HepG2 (cell line): Measurements from ENCODE around the gene CYSRT1. TPM values are rescaled to one million over a fixed set of nuclear protein-coding genes. Genes with fewer than 3 reads are reported as not detected.
A peak's percentile ranks its signal among the peaks of the same experiment; 100 is the strongest.

ENCODE experiments used
- ARNT2 ChIP-seq: sonication (generic); formaldehyde crosslinking; IDR thresholded peaks from 2 replicates; pipeline ENCODE4 v1.8.0; 2022; ENCODE audit warnings: mild to moderate bottlenecking, low read depth, missing genetic modification reagents, moderate library complexity
- ATAD3A ChIP-seq: sonication (generic); formaldehyde crosslinking; IDR thresholded peaks from 2 replicates; pipeline ENCODE4 v1.4.0; 2020; ENCODE audit warnings: missing genetic modification reagents
- GMEB1 ChIP-seq: sonication (generic); formaldehyde crosslinking; IDR thresholded peaks from 2 replicates; pipeline ENCODE4 v1.5.1; 2020; ENCODE audit warnings: missing genetic modification reagents, mild to moderate bottlenecking, borderline replicate concordance
- JDP2 ChIP-seq: sonication (generic); formaldehyde crosslinking; IDR thresholded peaks from 2 replicates; pipeline ENCODE4 v1.8.1; 2022; ENCODE audit warnings: missing genetic modification reagents, borderline replicate concordance
- NONO ChIP-seq, 2 experiments: fragments of 450-650 bp in 1 of 2; sonication (generic) in 1 of 2; formaldehyde crosslinking in 1 of 2; IDR thresholded peaks in 1 of 2; conservative IDR thresholded peaks in 1 of 2; 2 replicates each; pipeline versions ENCODE4 v1.6.1 to v1.8.0; 2017 to 2022; ENCODE audit warnings: mild to moderate bottlenecking in 1 of 2, missing genetic modification reagents in 1 of 2, moderate library complexity in 1 of 2
- PBX3 ChIP-seq: sonication (generic); formaldehyde crosslinking; IDR thresholded peaks from 2 replicates; pipeline ENCODE4 v1.8.1; 2023; ENCODE audit warnings: missing genetic modification reagents, inconsistent platforms, borderline replicate concordance
- RBAK ChIP-seq: sonication (generic); formaldehyde crosslinking; IDR thresholded peaks from 2 replicates; pipeline ENCODE4 v1.5.1; 2020; ENCODE audit warnings: mild to moderate bottlenecking, missing genetic modification reagents
- RXRA ChIP-seq: sonication (generic); formaldehyde crosslinking; IDR thresholded peaks from 2 replicates; pipeline ENCODE4 v1.5.1; 2020; ENCODE audit warnings: missing genetic modification reagents
- SP4 ChIP-seq: sonication (generic); formaldehyde crosslinking; IDR thresholded peaks from 2 replicates; pipeline ENCODE4 v1.8.1; 2023; ENCODE audit warnings: mild to moderate bottlenecking, missing genetic modification reagents
- STAG1 ChIP-seq: sonication (generic); formaldehyde crosslinking; IDR thresholded peaks from 2 replicates; pipeline ENCODE4 v1.4.0; 2020; ENCODE audit warnings: missing genetic modification reagents
- THAP11 ChIP-seq: IDR thresholded peaks from 2 replicates; pipeline ENCODE4 v1.6.1; 2016; ENCODE audit warnings: missing biosample characterization, missing genetic modification reagents
- ZNF143 ChIP-seq: sonication (generic); formaldehyde crosslinking; IDR thresholded peaks from 2 replicates; pipeline ENCODE4 v1.4.0; 2020; ENCODE audit warnings: missing genetic modification reagents
- ZNF44 ChIP-seq: sonication (generic); formaldehyde crosslinking; IDR thresholded peaks from 2 replicates; pipeline ENCODE4 v1.5.1; 2020; ENCODE audit warnings: mild to moderate bottlenecking, missing genetic modification reagents
- ZNF562 ChIP-seq: sonication (generic); formaldehyde crosslinking; IDR thresholded peaks from 2 replicates; pipeline ENCODE4 v1.8.0; 2022; ENCODE audit warnings: missing genetic modification reagents, borderline replicate concordance
- ZNF773 ChIP-seq: sonication (generic); formaldehyde crosslinking; IDR thresholded peaks from 2 replicates; pipeline ENCODE4 v1.4.0; 2020; ENCODE audit warnings: missing genetic modification reagents, borderline replicate concordance
- ZNF878 ChIP-seq: sonication (generic); formaldehyde crosslinking; IDR thresholded peaks from 2 replicates; pipeline ENCODE4 v1.8.1; 2023; ENCODE audit warnings: mild to moderate bottlenecking, missing genetic modification reagents, moderate library complexity
- ZSCAN25 ChIP-seq: sonication (generic); formaldehyde crosslinking; IDR thresholded peaks from 2 replicates; pipeline ENCODE4 v1.8.0; 2022; ENCODE audit warnings: mild to moderate bottlenecking, missing genetic modification reagents
- ZXDC ChIP-seq: sonication (generic); formaldehyde crosslinking; IDR thresholded peaks from 2 replicates; pipeline ENCODE4 v1.5.0; 2020; ENCODE audit warnings: mild to moderate bottlenecking, missing genetic modification reagents
- polyA plus RNA-seq, 8 experiments: library from polyadenylated mRNA; depleted of rRNA in 3 of 8; stranded (reverse) in 7 of 8; unstranded in 1 of 8; fragments of >200 nt; fragmentation: Illumina TruSeq in 4 of 8; extraction: Trizol in 4 of 8; gene quantifications; 2 replicates each; pipeline versions ENCODE4 v1.2.1 to v1.2.3, GENCODE V29; 2011 to 2016; ENCODE audit warnings: low read depth in 4 of 8, missing spikeins in 1 of 8, mixed read lengths in 1 of 8; ENCODE audit not compliant: insufficient read depth in 1 of 8
- total RNA-seq, 5 experiments: library from RNA; depleted of rRNA; stranded (reverse); fragments of >200 nt; fragmentation: Illumina TruSeq; extraction: Trizol; gene quantifications; 2 replicates each; pipeline ENCODE4 v1.2.3, GENCODE V29; 2016; ENCODE audit warnings: low read depth in 1 of 5
- TF ChIP-seq, protein P1 (sequence below), 2 experiments: IDR thresholded peaks; 2 replicates each; pipeline ENCODE4 v1.6.1; 2011 to 2012; ENCODE audit warnings: low read length in 2 of 2, borderline replicate concordance in 1 of 2, low read depth in 1 of 2, mild to moderate bottlenecking in 1 of 2, moderate library complexity in 1 of 2

The CYSRT1 gene
- total and polyA plus RNA-seq, 2 of the 13 experiments (the other 11 are each of a cell fraction or from before 2014, with no cell fraction given): 1.5 to 2.1 TPM

DNA sequence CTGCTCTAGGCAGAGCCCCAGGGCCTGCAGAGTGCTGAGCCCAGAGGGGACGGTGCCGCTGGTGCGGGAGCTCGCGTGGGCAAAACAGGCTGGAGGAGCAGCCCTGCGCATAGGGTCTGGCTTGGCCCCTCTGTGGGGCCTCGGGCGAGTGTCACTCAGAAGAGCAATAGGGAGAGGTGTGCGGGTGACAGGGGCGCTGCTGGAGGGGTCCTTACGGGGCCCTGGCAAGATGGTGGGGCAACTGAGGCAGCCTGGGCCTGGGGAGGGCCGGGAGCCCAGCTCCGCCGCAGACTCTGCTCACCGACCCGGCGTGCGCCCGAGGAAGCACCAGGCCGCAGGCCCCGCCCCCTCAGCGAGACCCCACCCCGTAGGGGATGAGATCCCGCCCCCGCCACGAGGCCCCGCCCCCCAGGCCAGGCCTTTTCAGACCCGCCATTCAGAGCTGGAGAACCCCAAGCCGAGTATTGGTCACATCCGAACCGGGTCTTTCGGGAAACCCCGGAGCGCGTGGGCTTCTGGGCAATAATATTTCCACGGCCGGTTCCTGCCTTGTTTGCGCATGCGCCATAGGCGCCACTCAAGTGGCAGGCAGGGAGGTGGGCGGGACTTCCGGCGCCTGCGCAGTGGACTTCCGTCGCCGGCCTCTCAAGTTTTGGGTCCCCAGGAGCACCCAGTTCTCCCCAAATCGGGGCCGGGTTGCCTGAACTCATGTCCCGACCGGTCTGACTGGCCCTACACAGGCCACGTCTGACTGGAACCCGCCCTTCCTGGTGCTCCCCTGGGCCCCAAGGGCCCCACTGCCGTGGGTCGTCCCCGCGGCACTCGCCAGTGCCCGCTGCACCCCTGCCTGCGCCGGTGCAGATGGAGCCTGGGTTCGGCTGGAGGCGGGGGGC is 1.6 kb upstream of the CYSRT1 start (continued):
- TF ChIP-seq, protein P1, sequence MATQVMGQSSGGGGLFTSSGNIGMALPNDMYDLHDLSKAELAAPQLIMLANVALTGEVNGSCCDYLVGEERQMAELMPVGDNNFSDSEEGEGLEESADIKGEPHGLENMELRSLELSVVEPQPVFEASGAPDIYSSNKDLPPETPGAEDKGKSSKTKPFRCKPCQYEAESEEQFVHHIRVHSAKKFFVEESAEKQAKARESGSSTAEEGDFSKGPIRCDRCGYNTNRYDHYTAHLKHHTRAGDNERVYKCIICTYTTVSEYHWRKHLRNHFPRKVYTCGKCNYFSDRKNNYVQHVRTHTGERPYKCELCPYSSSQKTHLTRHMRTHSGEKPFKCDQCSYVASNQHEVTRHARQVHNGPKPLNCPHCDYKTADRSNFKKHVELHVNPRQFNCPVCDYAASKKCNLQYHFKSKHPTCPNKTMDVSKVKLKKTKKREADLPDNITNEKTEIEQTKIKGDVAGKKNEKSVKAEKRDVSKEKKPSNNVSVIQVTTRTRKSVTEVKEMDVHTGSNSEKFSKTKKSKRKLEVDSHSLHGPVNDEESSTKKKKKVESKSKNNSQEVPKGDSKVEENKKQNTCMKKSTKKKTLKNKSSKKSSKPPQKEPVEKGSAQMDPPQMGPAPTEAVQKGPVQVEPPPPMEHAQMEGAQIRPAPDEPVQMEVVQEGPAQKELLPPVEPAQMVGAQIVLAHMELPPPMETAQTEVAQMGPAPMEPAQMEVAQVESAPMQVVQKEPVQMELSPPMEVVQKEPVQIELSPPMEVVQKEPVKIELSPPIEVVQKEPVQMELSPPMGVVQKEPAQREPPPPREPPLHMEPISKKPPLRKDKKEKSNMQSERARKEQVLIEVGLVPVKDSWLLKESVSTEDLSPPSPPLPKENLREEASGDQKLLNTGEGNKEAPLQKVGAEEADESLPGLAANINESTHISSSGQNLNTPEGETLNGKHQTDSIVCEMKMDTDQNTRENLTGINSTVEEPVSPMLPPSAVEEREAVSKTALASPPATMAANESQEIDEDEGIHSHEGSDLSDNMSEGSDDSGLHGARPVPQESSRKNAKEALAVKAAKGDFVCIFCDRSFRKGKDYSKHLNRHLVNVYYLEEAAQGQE (IDR thresholded peaks at IDR 0.05; ENCODE audit: borderline replicate concordance in 1 of 2, low read depth in 1 of 2, low read length in 2 of 2): no peak
- TF ChIP-seq ZSCAN25: peak; percentile 97
- peak; percentile 86 for TF ChIP-seq ZNF143 (CRISPR knock-in tag)
- TF ChIP-seq ZNF773 (CRISPR knock-in tag): no peak
- no peak for TF ChIP-seq ATAD3A (CRISPR knock-in tag)
- peak; percentile 66 for TF ChIP-seq ZXDC (CRISPR knock-in tag)
- TF ChIP-seq SP4 (CRISPR knock-in tag): peak; percentile 72
- no peak for TF ChIP-seq PBX3 (CRISPR knock-in tag)
- no peak for TF ChIP-seq ZNF878
- no peak for TF ChIP-seq JDP2
- peak; percentile 53; the same call in 1 of the 2 replicates for TF ChIP-seq RXRA (CRISPR knock-in tag)
- peak; percentile 87 for TF ChIP-seq THAP11 (CRISPR knock-in tag)
- no peak for TF ChIP-seq RBAK (CRISPR knock-in tag)
- TF ChIP-seq ARNT2: no peak; the same call in 1 of the 2 replicates
- TF ChIP-seq ZNF44: no peak
- TF ChIP-seq STAG1 (CRISPR knock-in tag): 0 out of 2 replicates have a peak, but pooled peaks have one; percentile 8
- no peak for TF ChIP-seq ZNF562
- 0 out of 2 replicates have a peak, but pooled peaks have one; percentile 27 for TF ChIP-seq GMEB1 (CRISPR knock-in tag)
- TF ChIP-seq NONO (IDR thresholded peaks at IDR 0.05): no peak
- peak; percentile 42 for TF ChIP-seq NONO (CRISPR knock-in tag; conservative IDR thresholded peaks at IDR 0.05)
